K562 (cell line): ENCODE results near the gene NR1D2. TPM values are rescaled to one million over a fixed set of nuclear protein-coding genes. Genes with fewer than 3 reads are reported as not detected.

Source experiments
- AFF4 ChIP-seq: sonication (generic); formaldehyde crosslinking; IDR thresholded peaks from 2 replicates; pipeline ENCODE4 v1.8.0; 2023; ENCODE audit warnings: mild to moderate bottlenecking, missing genetic modification reagents
- COPS2 ChIP-seq: fragments of 450-650 bp; conservative IDR thresholded peaks from 2 replicates; pipeline ENCODE4 v1.6.1; 2016; ENCODE audit warnings: mild to moderate bottlenecking, moderate library complexity
- ETV1 ChIP-seq: fragments of 450-650 bp; conservative IDR thresholded peaks from 2 replicates; pipeline ENCODE4 v1.6.1; 2016; ENCODE audit warnings: missing genetic modification characterization, control low read depth, low read depth, missing compliant biosample characterization
- GATAD2A ChIP-seq: fragments of 450-650 bp; IDR thresholded peaks from 2 replicates; pipeline ENCODE4 v1.6.1; 2017
- HES1 ChIP-seq: fragments of 450-650 bp; IDR thresholded peaks from 2 replicates; pipeline ENCODE4 v1.6.1; 2016; ENCODE audit warnings: low read depth, mild to moderate bottlenecking, moderate library complexity
- HMBOX1 ChIP-seq: sonication (generic); IDR thresholded peaks from 2 replicates; pipeline ENCODE4 v1.6.1; 2016
- IRF9 ChIP-seq: fragments of 450-650 bp; IDR thresholded peaks from 2 replicates; pipeline ENCODE4 v1.6.1; 2016; ENCODE audit warnings: missing biosample characterization, missing genetic modification characterization
- MCM3 ChIP-seq: fragments of 450-650 bp; IDR thresholded peaks from 2 replicates; pipeline ENCODE4 v1.6.1; 2016
- MEF2A ChIP-seq: IDR thresholded peaks from 2 replicates; pipeline ENCODE4 v1.6.1; 2011; ENCODE audit warnings: low read depth, mild to moderate bottlenecking, low read length, moderate library complexity; ENCODE audit not compliant: control insufficient read depth
- MTA3 ChIP-seq: fragments of 450-650 bp; formaldehyde crosslinking; IDR thresholded peaks from 2 replicates; pipeline ENCODE4 v1.6.1; 2017; ENCODE audit warnings: mild to moderate bottlenecking, borderline replicate concordance
- OTX1 ChIP-seq: fragments of 450-650 bp; formaldehyde crosslinking; IDR thresholded peaks from 2 replicates; pipeline ENCODE4 v1.4.0; 2022; ENCODE audit warnings: mild to moderate bottlenecking
- PBX2 ChIP-seq, 2 experiments: IDR thresholded peaks in 1 of 2; conservative IDR thresholded peaks in 1 of 2; 2 replicates each; pipeline ENCODE4 v1.6.1; 2016; ENCODE audit warnings: low read depth in 2 of 2, mild to moderate bottlenecking in 1 of 2, missing compliant biosample characterization in 1 of 2, missing genetic modification characterization in 1 of 2, moderate library complexity in 1 of 2
- RFX7 ChIP-seq: fragments of 250-450 bp; sonication (Bioruptor Pico); IDR thresholded peaks from 2 replicates; pipeline ENCODE4 v1.5.1; 2021; ENCODE audit warnings: mild to moderate bottlenecking
- USF1 ChIP-seq: sonication (generic); formaldehyde crosslinking; IDR thresholded peaks from 2 replicates; pipeline ENCODE4 v1.9.0; 2022; ENCODE audit warnings: mild to moderate bottlenecking, missing genetic modification reagents
- ZNF124 ChIP-seq: sonication (generic); formaldehyde crosslinking; IDR thresholded peaks from 2 replicates; pipeline ENCODE4 v1.8.1; 2022; ENCODE audit warnings: missing genetic modification reagents
- ZNF134 ChIP-seq: fragments of 250-450 bp; sonication (Bioruptor Pico); conservative IDR thresholded peaks from 2 replicates; pipeline ENCODE4 v1.4.0; 2020
- ZNF316 ChIP-seq: fragments of 450-650 bp; IDR thresholded peaks from 2 replicates; pipeline ENCODE4 v1.6.1; 2016
- ZNF347 ChIP-seq: fragments of 450-650 bp; formaldehyde crosslinking; IDR thresholded peaks from 2 replicates; pipeline ENCODE4 v1.4.0; 2020; ENCODE audit warnings: low read depth, mild to moderate bottlenecking, moderate library complexity
- polyA plus RNA-seq, 8 experiments: library from polyadenylated mRNA; depleted of rRNA in 4 of 8; stranded (reverse) in 5 of 8; unstranded in 3 of 8; fragments of >200 nt; fragmentation: Nextera tagmentation in 2 of 8; fragmentation: Illumina TruSeq in 1 of 8; extraction: Ambion mirVana in 2 of 8; extraction: Trizol in 1 of 8; gene quantifications; 2 replicates each; pipeline versions ENCODE4 v1.2.1 to v1.2.3, GENCODE V29; 2011 to 2014; ENCODE audit warnings: inconsistent platforms in 1 of 8, missing spikeins in 1 of 8
- total RNA-seq, 7 experiments: library from RNA; depleted of rRNA in 6 of 7; stranded (reverse); fragments of >200 nt in 6 of 7; fragmentation: Illumina TruSeq in 2 of 7; extraction: Trizol in 2 of 7; gene quantifications; 2 replicates each; pipeline versions ENCODE4 v1.2.1 to v1.2.3, GENCODE V29; 2011 to 2021; ENCODE audit warnings: low replicate concordance in 1 of 7

Gene NR1D2
- total and polyA plus RNA-seq, 9 of the 15 experiments (the other 6 are each of a cell fraction or from before 2014, with no cell fraction given): 1.2 to 5.5 (median 2.9) TPM

- TF ChIP-seq COPS2: no peak
- no peak for TF ChIP-seq MCM3
- no peak for TF ChIP-seq MEF2A
- no peak for TF ChIP-seq IRF9
- TF ChIP-seq HES1: no peak
- peak; percentile 84 for TF ChIP-seq ETV1 (tag)
- peak; percentile 99 for TF ChIP-seq AFF4 (CRISPR knock-in tag)
- peak; percentile 28 for TF ChIP-seq ZNF316
- TF ChIP-seq ZNF124: no peak
- peak; percentile 59 for TF ChIP-seq USF1 (CRISPR knock-in tag)
- TF ChIP-seq GATAD2A: peak; percentile 12; the same call in 1 of the 2 replicates
- peak; percentile 83 for TF ChIP-seq OTX1 (CRISPR knock-in tag)
- no peak for TF ChIP-seq ZNF347 (CRISPR knock-in tag)
- 0 out of 2 replicates have a peak, but pooled peaks have one; percentile 28 for TF ChIP-seq ZNF134
- no peak for TF ChIP-seq HMBOX1
- peak; percentile 94 for TF ChIP-seq MTA3
- TF ChIP-seq RFX7: no peak
- TF ChIP-seq PBX2 (CRISPR knock-in tag; IDR thresholded peaks at IDR 0.05; ENCODE audit: low read depth): no peak
- TF ChIP-seq PBX2 (tag; conservative IDR thresholded peaks at IDR 0.05; ENCODE audit: low read depth): no peak
Observed at GRCh38 chr3:23916886-23917678, 28.0 kb upstream of the NR1D2 start, which contains the start of the genes NKIRAS1 and RPL15 (continued).
